Measurements from ENCODE around the gene SERPINB1. TPM values are rescaled to one million over a fixed set of nuclear protein-coding genes. Genes with fewer than 3 reads are reported as not detected.

The SERPINB1 gene
- total RNA-seq, 2 experiments from 2014 or later, result 58.3 to 58.4 TPM

GRCh38 chr6:2865270-2865669 lies 23.6 kb upstream of the SERPINB1 start:
- Mint-ChIP-seq H3K27me3 (no peaks in the 10 kb centered on the region), H3K9me3 (no peaks in the 10 kb centered on the region), H3K27ac (peak overlapping the region; percentile 55), H3K4me1 (ENCODE audit: low read depth) (peaks cover 69% of the 10 kb centered on the region), H3K36me3 (ENCODE audit: low read depth) (no peaks in the 10 kb centered on the region), H3K4me3 (no peak overlapping the region)
- Histone ChIP-seq H3K27me3 (ENCODE audit: control insufficient read depth in 1 of 2, insufficient read depth in 2 of 2, low read length in 2 of 2) (no peaks in the 10 kb centered on the region), H3K9me3 (ENCODE audit: control insufficient read depth in 1 of 2, insufficient read depth in 1 of 2, low read length in 2 of 2) (peaks cover 0 to 2% of the 10 kb centered on the region in 2 experiments), H3K4me1 (ENCODE audit: insufficient read depth, low read length) (peaks cover 47% of the 10 kb centered on the region), H3K4me3 (ENCODE audit: low read length) (no peak overlapping the region), H3K27ac (ENCODE audit: low read depth in 1 of 2, low read length in 2 of 2) (no peak overlapping the region), H3K36me3 (ENCODE audit: insufficient read depth, low read length) (no peaks in the 10 kb centered on the region)
- ATAC-seq (ENCODE audit: poor library complexity), result no peak
- ChIA-PET CTCF (no interaction called here), POLR2A (no interaction called here)
- intact Hi-C loops (cut with DNase I, micrococcal nuclease), result no loop called here
- no peak for DNase-seq
- no peak for TF ChIP-seq CTCF (IDR thresholded peaks at IDR 0.05)

GRCh38 chr6:2863901-2864300 lies 22.2 kb upstream of the SERPINB1 start:
- Histone ChIP-seq H3K27ac (ENCODE audit: low read depth in 1 of 2, low read length in 2 of 2) (no peak overlapping the region), H3K27me3 (ENCODE audit: control insufficient read depth in 1 of 2, insufficient read depth in 2 of 2, low read length in 2 of 2) (no peaks in the 10 kb centered on the region), H3K9me3 (ENCODE audit: control insufficient read depth in 1 of 2, insufficient read depth in 1 of 2, low read length in 2 of 2) (no peaks in the 10 kb centered on the region), H3K4me3 (ENCODE audit: low read length) (no peak overlapping the region), H3K4me1 (ENCODE audit: insufficient read depth, low read length) (peaks cover 58% of the 10 kb centered on the region), H3K36me3 (ENCODE audit: insufficient read depth, low read length) (no peaks in the 10 kb centered on the region)
- intact Hi-C loops (cut with DNase I, micrococcal nuclease), result no loop called here
- ChIA-PET POLR2A (interaction anchor here (0.8 to 1.3 kb wide), 2 partner anchors 17 to 126 kb away, joined by 3 to 4 read pairs; no protein-coding TSS in a partner anchor), CTCF (no interaction called here)
- no peak for TF ChIP-seq CTCF (IDR thresholded peaks at IDR 0.05)
- no peak for DNase-seq
- no peak for ATAC-seq (ENCODE audit: poor library complexity)
- Mint-ChIP-seq H3K4me1 (ENCODE audit: low read depth) (peaks cover 71% of the 10 kb centered on the region), H3K9me3 (no peaks in the 10 kb centered on the region), H3K27ac (peak overlapping the region; percentile 95), H3K4me3 (no peak overlapping the region), H3K36me3 (ENCODE audit: low read depth) (no peaks in the 10 kb centered on the region), H3K27me3 (no peaks in the 10 kb centered on the region)

- peak overlapping the region in 1 of 2 donors; percentile 13 for H3K27ac ChIP-seq (ENCODE audit: low read depth in 1 of 2, low read length in 2 of 2)
- H3K4me3 ChIP-seq (ENCODE audit: low read length), result no peak overlapping the region
- no peak for ATAC-seq (ENCODE audit: poor library complexity)
- H3K27ac Mint-ChIP-seq, result peak overlapping the region; percentile 95
- intact Hi-C loops (cut with DNase I, micrococcal nuclease), result no loop called here
- TF ChIP-seq CTCF (IDR thresholded peaks at IDR 0.05), result no peak
- POLR2A ChIA-PET, result interaction anchor here (0.8 to 2.0 kb wide), 6 partner anchors 14 to 43 kb away, joined by 3 to 8 read pairs (median 5); partner anchors contain the start of genes SERPINB1 and SERPINB9
- H3K4me3 Mint-ChIP-seq, result no peak overlapping the region
- CTCF ChIA-PET, result interaction anchor here (1.2 to 2.2 kb wide), 3 partner anchors 15 to 127 kb away, joined by 4 to 8 read pairs (median 6); no protein-coding TSS in a partner anchor
- H3K27me3 Mint-ChIP-seq, result no peaks in the 10 kb centered on the region
- H3K4me1 ChIP-seq (ENCODE audit: insufficient read depth, low read length), result peaks cover 64% of the 10 kb centered on the region
- H3K36me3 ChIP-seq (ENCODE audit: insufficient read depth, low read length), result no peaks in the 10 kb centered on the region
- H3K36me3 Mint-ChIP-seq (ENCODE audit: low read depth), result no peaks in the 10 kb centered on the region
- H3K9me3 ChIP-seq (ENCODE audit: control insufficient read depth in 1 of 2, insufficient read depth in 1 of 2, low read length in 2 of 2), result no peaks in the 10 kb centered on the region
- peak in 3 of 14 experiments; percentile 24 to 51 (median 40) for DNase-seq
- H3K9me3 Mint-ChIP-seq, result no peaks in the 10 kb centered on the region
- H3K4me1 Mint-ChIP-seq (ENCODE audit: low read depth), result peaks cover 75% of the 10 kb centered on the region
- no peaks in the 10 kb centered on the region for H3K27me3 ChIP-seq (ENCODE audit: control insufficient read depth in 1 of 2, insufficient read depth in 2 of 2, low read length in 2 of 2)
Measured at GRCh38 chr6:2862712-2863181, 21.1 kb upstream of the SERPINB1 start.
